Measurements from ENCODE around the gene ATP2A3. TPM values are rescaled to one million over a fixed set of nuclear protein-coding genes. Genes with fewer than 3 reads are reported as not detected.

Gene ATP2A3
- total and polyA plus RNA-seq, 2 donors (not counting 1 experiment from before 2014, with no cell fraction given), result 697 to 817 TPM

DNA sequence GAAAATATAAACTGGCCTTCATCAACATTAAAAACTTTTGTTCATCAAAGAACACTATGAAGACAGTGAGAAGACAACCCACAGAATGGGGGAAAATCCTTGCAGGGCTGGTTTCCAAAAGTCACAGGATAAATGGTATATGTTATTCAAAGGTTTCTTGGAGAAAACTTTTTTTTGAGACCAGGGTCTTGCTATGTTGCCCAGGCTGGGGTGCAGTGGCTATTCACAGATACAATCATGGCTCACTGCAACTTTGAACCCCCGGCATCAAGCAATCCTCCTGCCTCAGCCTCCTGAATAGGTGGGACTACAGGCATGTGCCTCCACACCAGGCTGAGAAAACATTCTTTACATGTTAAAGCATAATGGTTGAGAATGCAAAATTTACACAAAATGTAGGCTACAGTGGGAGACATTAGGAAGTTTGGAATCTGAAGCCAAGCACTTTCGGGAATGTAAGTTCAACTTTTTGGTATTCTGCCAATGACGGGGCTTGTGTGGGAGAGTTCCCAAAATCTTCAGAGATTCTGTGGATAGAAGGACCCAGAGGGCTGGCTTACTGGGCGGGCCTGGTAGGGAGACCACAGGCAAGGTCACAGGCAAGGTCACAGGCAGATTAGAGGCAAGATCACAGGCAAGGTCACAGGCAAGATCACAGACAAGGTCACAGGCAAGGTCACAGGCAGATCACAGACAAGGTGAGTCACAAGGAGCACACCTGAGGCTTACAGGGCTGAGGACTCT, 24.2 kb upstream of the ATP2A3 start:
- intact Hi-C loops (cut with micrococcal nuclease), result no loop called here
- Mint-ChIP-seq H3K27ac (peak overlapping the region; percentile 4), H3K4me3 (no peak overlapping the region), H3K9me3 (ENCODE audit: insufficient read depth) (no peaks in the 10 kb centered on the region), H3K27me3 (peaks cover 4% of the 10 kb centered on the region), H3K4me1 (peaks cover 8% of the 10 kb centered on the region)
- Histone ChIP-seq H3K79me2 (ENCODE audit: control insufficient read depth, insufficient read depth, low read length) (no peaks in the 10 kb centered on the region), H3K36me3 (replicated peaks in 1 of 2; ENCODE audit: control extremely low read depth in 1 of 2, control insufficient read depth in 1 of 2, extremely low read depth in 1 of 2, insufficient read depth in 2 of 2, low read length in 1 of 2) (no peaks in the 10 kb centered on the region), H3K9ac (ENCODE audit: low read length) (no peak overlapping the region), H3K9me3 (ENCODE audit: control extremely low read depth in 1 of 3, control insufficient read depth in 2 of 3, insufficient read depth in 1 of 3, low read length in 2 of 3) (peaks cover 0 to 7% (median 0%) of the 10 kb centered on the region in 3 donors), H3K27me3 (replicated peaks in 1 of 4; ENCODE audit: control extremely low read depth in 1 of 4, control insufficient read depth in 3 of 4, insufficient read depth in 4 of 4, low read length in 3 of 4) (peaks cover 0 to 3% (median 0%) of the 10 kb centered on the region in 4 experiments), H3K4me1 (ENCODE audit: control insufficient read depth in 2 of 2, insufficient read depth in 2 of 2, low read length in 2 of 2) (peaks cover 7 to 13% of the 10 kb centered on the region in 2 donors), H2AFZ (ENCODE audit: insufficient read depth, low read depth, low read length, poor library complexity, severe bottlenecking) (no peak overlapping the region), H4K20me1 (ENCODE audit: control insufficient read depth, insufficient read depth, low read length, poor library complexity, severe bottlenecking) (no peaks in the 10 kb centered on the region), H3K4me2 (replicated peaks; ENCODE audit: low read depth, low read length, poor library complexity, severe bottlenecking) (no peak overlapping the region), H3K27ac (ENCODE audit: low read length in 2 of 2) (no peak overlapping the region), H3K4me3 (ENCODE audit: control extremely low read depth in 1 of 5, extremely low read depth in 1 of 5, insufficient read depth in 1 of 5, low read depth in 2 of 5, low read length in 4 of 5) (no peak overlapping the region)
- no peak for DNase-seq
- ChIA-PET CTCF (interaction anchor here (0.9 to 2.2 kb wide), 3 partner anchors 12 to 125 kb away, joined by 5 to 7 read pairs (median 5); no protein-coding TSS in a partner anchor), POLR2A (interaction anchor here (0.7 kb wide), 1 partner anchor 21 kb away, joined by 3 read pairs; no protein-coding TSS in a partner anchor)
- TF ChIP-seq EZH2 (IDR thresholded peaks at IDR 0.05; ENCODE audit: borderline replicate concordance, insufficient read depth, low read depth, low read length, poor library complexity, severe bottlenecking), result no peak
- TF ChIP-seq CTCF (IDR thresholded peaks at IDR 0.05), result no peak
- ATAC-seq (ENCODE audit: low read depth), result no peak
- WGBS (ENCODE audit: insufficient coverage), result 100% methylated on average over 3 of the region's 4 CpGs

DNA sequence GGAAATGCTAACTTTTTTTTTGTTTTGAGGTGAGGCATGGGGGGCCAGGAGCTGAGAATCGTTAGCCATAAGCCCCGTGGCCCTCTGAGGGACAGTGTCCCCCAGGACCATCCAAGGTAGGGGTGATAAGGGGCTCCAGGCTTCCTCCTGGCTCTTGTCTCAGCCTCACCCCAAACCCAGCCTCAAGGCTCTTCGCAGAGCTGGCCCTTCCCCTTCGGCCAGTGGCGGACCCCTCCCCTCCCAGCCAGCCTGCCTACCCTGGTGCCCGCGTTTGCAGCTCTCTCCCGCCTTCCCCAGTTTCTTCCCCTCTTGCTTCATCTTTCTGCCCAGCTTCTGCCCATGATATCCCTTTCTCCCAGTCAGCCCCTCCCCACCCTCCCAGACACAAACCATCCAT, 22.7 kb upstream of the ATP2A3 start:
- ATAC-seq (ENCODE audit: low read depth) (no peak), DNase-seq (no peak)
- no peaks in the 10 kb centered on the region for H3K27me3 Mint-ChIP-seq
- H3K79me2 ChIP-seq (ENCODE audit: control insufficient read depth, insufficient read depth, low read length), result no peaks in the 10 kb centered on the region
- no peak overlapping the region for H3K27ac Mint-ChIP-seq
- ChIA-PET POLR2A (interaction anchor here (1.5 kb wide), 1 partner anchor 22 kb away, joined by 4 read pairs; no protein-coding TSS in a partner anchor), CTCF (interaction anchor here (0.7 kb wide), 1 partner anchor 73 kb away, joined by 3 read pairs; no protein-coding TSS in a partner anchor)
- H2AFZ ChIP-seq (ENCODE audit: insufficient read depth, low read depth, low read length, poor library complexity, severe bottlenecking), result no peak overlapping the region
- no peak overlapping the region for H3K4me3 ChIP-seq (ENCODE audit: control extremely low read depth in 1 of 5, extremely low read depth in 1 of 5, insufficient read depth in 1 of 5, low read depth in 2 of 5, low read length in 4 of 5)
- no peak overlapping the region for H3K9ac ChIP-seq (ENCODE audit: low read length)
- peaks cover 0 to 3% (median 0%) of the 10 kb centered on the region in 3 donors for H3K9me3 ChIP-seq (ENCODE audit: control extremely low read depth in 1 of 3, control insufficient read depth in 2 of 3, insufficient read depth in 1 of 3, low read length in 2 of 3)
- peaks cover 8% of the 10 kb centered on the region for H3K4me1 Mint-ChIP-seq
- WGBS (ENCODE audit: insufficient coverage), result 96% methylated on average over 6 of the region's 8 CpGs
- intact Hi-C loops (cut with micrococcal nuclease), result no loop called here
- TF ChIP-seq CTCF (IDR thresholded peaks at IDR 0.05) (no peak), EZH2 (IDR thresholded peaks at IDR 0.05; ENCODE audit: borderline replicate concordance, insufficient read depth, low read depth, low read length, poor library complexity, severe bottlenecking) (no peak)
- peaks cover 7 to 13% of the 10 kb centered on the region in 2 donors for H3K4me1 ChIP-seq (ENCODE audit: control insufficient read depth in 2 of 2, insufficient read depth in 2 of 2, low read length in 2 of 2)
- peak overlapping the region; percentile 10 for H3K4me2 ChIP-seq (replicated peaks; ENCODE audit: low read depth, low read length, poor library complexity, severe bottlenecking)
- no peaks in the 10 kb centered on the region for H3K36me3 ChIP-seq (replicated peaks in 1 of 2; ENCODE audit: control extremely low read depth in 1 of 2, control insufficient read depth in 1 of 2, extremely low read depth in 1 of 2, insufficient read depth in 2 of 2, low read length in 1 of 2)
- H4K20me1 ChIP-seq (ENCODE audit: control insufficient read depth, insufficient read depth, low read length, poor library complexity, severe bottlenecking), result no peaks in the 10 kb centered on the region
- H3K9me3 Mint-ChIP-seq (ENCODE audit: insufficient read depth), result no peaks in the 10 kb centered on the region
- no peak overlapping the region for H3K27ac ChIP-seq (ENCODE audit: low read length in 2 of 2)
- peaks cover 0 to 3% (median 0%) of the 10 kb centered on the region in 4 experiments for H3K27me3 ChIP-seq (replicated peaks in 1 of 4; ENCODE audit: control extremely low read depth in 1 of 4, control insufficient read depth in 3 of 4, insufficient read depth in 4 of 4, low read length in 3 of 4)
- no peak overlapping the region for H3K4me3 Mint-ChIP-seq
